ENCODE results near the gene IGFBP4. TPM values are rescaled to one million over a fixed set of nuclear protein-coding genes. Genes with fewer than 3 reads are reported as not detected.

IGFBP4 gene
- total RNA-seq, 4 donors from 2014 or later, result 209 to 428 (median 281) TPM

DNA sequence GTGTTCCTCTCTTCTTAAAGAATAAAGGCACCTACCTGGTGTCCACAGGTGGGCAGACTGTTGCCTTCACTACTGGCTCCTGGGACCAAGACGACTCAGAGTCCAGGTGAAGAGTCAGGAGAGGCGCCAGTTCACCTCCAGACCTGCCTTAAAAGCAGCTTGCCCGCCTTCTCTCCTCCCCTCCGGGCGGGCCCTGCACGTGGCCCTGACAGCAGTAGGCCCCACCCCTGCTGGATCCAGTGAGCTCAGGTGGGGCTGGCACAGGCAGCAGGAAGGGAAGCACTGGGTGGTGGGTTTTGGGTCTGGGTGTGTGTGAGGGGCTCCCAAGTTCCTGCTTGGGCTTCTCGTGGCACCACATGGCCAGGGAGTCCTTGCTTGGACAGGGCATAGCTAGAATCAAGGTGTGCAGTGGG lies 58.3 kb downstream of the IGFBP4 start, which contains the start of gene TNS4:
TSS of gene TNS4 (minus strand) at position 125 of the 413 bp plus-strand sequence. CDS start 5,198 bp downstream, outside the sequence.
- no peak for TF ChIP-seq EP300 (IDR thresholded peaks at IDR 0.05)
- TF ChIP-seq CTCF (IDR thresholded peaks at IDR 0.05), result no peak
- no peak for TF ChIP-seq POLR2AphosphoS5 (IDR thresholded peaks at IDR 0.05)
- no peak for TF ChIP-seq POLR2A (IDR thresholded peaks at IDR 0.05)
- H3K4me1 ChIP-seq, result peaks cover 0 to 38% (median 11%) of the 10 kb centered on the region in 3 donors
- no CpG with 5 or more reads among the region's 7 CpGs for WGBS, 2 donors (ENCODE audit: low coverage in 1 of 2)
- H3K4me3 ChIP-seq, result no peak within 1 kb of the TSS
- peak within 1 kb of the TSS in 1 of 4 donors; percentile 83 for H3K27ac ChIP-seq
- peaks cover 0 to 8% (median 0%) of the 10 kb centered on the region in 3 donors for H3K9me3 ChIP-seq
- H3K36me3 ChIP-seq, result no peaks in the 10 kb centered on the region
- H3K27me3 ChIP-seq, result no peaks in the 10 kb centered on the region
- ATAC-seq, result no peak

GRCh38 chr17:40502716-40503115 lies 59.5 kb downstream of the IGFBP4 start:
- Histone ChIP-seq H3K4me3 (no peak overlapping the region), H3K36me3 (no peaks in the 10 kb centered on the region), H3K27me3 (no peaks in the 10 kb centered on the region), H3K27ac (no peak overlapping the region), H3K4me1 (peaks cover 0 to 33% (median 11%) of the 10 kb centered on the region in 3 donors), H3K9me3 (peaks cover 0 to 8% (median 0%) of the 10 kb centered on the region in 3 donors)
- ATAC-seq, result no peak
- no peak for TF ChIP-seq POLR2AphosphoS5 (IDR thresholded peaks at IDR 0.05)
- TF ChIP-seq CTCF (IDR thresholded peaks at IDR 0.05), result no peak
- no peak for TF ChIP-seq POLR2A (IDR thresholded peaks at IDR 0.05)
- TF ChIP-seq EP300 (IDR thresholded peaks at IDR 0.05), result no peak
- WGBS, 2 donors (ENCODE audit: low coverage in 1 of 2), result 93 to 100% methylated on average over 2 to 5 of the region's 5 CpGs

DNA sequence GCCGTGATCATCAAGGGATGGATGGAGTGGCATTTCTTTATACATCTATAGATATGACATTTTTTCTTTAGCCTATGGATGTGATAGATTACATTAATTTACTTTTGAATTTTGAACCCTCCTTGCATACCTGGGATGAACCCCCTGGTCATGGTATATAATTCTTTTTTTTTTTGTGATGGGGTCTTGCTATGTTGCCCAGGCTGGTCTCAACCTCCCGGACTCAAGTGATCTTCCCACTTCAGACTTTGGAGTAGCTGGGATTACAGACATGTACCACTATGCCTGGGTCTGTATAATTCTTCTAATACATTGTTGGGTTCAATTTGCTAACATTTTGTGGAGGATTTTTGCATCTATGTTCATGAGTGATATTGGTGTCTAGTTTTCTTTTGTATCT lies 59.9 kb downstream of the IGFBP4 start:
- Histone ChIP-seq H3K9me3 (peaks cover 0 to 8% (median 0%) of the 10 kb centered on the region in 3 donors), H3K36me3 (no peaks in the 10 kb centered on the region), H3K27me3 (no peaks in the 10 kb centered on the region), H3K27ac (no peak overlapping the region), H3K4me3 (no peak overlapping the region), H3K4me1 (peaks cover 0 to 29% (median 11%) of the 10 kb centered on the region in 3 donors)
- 93 to 100% methylated on average over 2 of the region's 2 CpGs for WGBS, 2 donors (ENCODE audit: low coverage in 1 of 2)
- no peak for ATAC-seq
- TF ChIP-seq POLR2A (IDR thresholded peaks at IDR 0.05) (no peak), EP300 (IDR thresholded peaks at IDR 0.05) (no peak), CTCF (IDR thresholded peaks at IDR 0.05) (no peak), POLR2AphosphoS5 (IDR thresholded peaks at IDR 0.05) (no peak)

DNA sequence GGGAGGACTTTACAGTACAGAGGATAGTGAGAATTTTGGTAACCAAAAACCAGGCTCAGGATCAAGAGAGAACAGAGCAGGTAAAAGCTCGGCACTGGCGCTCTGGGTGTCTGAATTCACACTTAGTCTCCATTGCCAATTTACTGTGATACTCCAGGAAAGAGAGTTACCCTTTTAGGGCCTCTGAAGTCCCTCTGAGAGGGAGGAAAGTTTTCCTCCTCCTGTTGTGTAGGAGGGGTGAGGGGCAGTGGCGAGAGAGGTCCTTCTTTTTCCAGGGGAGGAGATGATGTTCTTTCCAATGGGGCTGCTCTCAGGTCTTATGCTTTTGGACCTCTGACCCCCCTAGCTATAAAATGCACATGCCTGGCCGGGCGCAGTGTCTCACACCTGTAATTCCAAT lies 63.5 kb downstream of the IGFBP4 start:
- H3K9me3 ChIP-seq, result peaks cover 0 to 8% (median 0%) of the 10 kb centered on the region in 3 donors
- no peaks in the 10 kb centered on the region for H3K27me3 ChIP-seq
- 66 to 81% methylated on average over 3 of the region's 5 CpGs for WGBS, 2 donors (ENCODE audit: low coverage in 1 of 2)
- TF ChIP-seq CTCF (IDR thresholded peaks at IDR 0.05) (no peak), POLR2A (IDR thresholded peaks at IDR 0.05) (no peak)
- ATAC-seq, result no peak
- no peak overlapping the region for H3K4me3 ChIP-seq
- H3K4me1 ChIP-seq, result no peaks in the 10 kb centered on the region
- no peak overlapping the region for H3K27ac ChIP-seq
- H3K36me3 ChIP-seq, result no peaks in the 10 kb centered on the region

Other genes starting within 250 kb of the IGFBP4 start
- 10 to 100 TPM; 10.2 to 18.2 (median 13.5) TPM for gene WIPF2, start 224.1 kb upstream of the IGFBP4 start, total RNA-seq
- 1 to 10 TPM in 2 of 4 donors, under 1 TPM in 1, not detected in 1; 0.54 to 2.2 (median 1.2) TPM for gene CDC6, start 155.6 kb upstream of the IGFBP4 start, total RNA-seq
- gene RARA, start 134.3 kb upstream of the IGFBP4 start, total RNA-seq, result 10 to 100 TPM; 18.5 to 41.8 (median 28.5) TPM
- gene GJD3, start 78.7 kb upstream of the IGFBP4 start, total RNA-seq, result 1 to 10 TPM in 1 of 4 donors, not detected in 3; 2.5 TPM
- 1 to 10 TPM in 1 of 4 donors, under 1 TPM in 3; 0.40 to 4.3 (median 0.79) TPM for gene TOP2A, start 25.6 kb upstream of the IGFBP4 start, total RNA-seq
- gene TNS4, start 58.2 kb downstream of the IGFBP4 start, total RNA-seq, result 1 to 10 TPM in 1 of 4 donors, not detected in 3; 2.2 TPM
- gene CCR7, start 122.0 kb downstream of the IGFBP4 start, total RNA-seq, result 1 to 10 TPM in 1 of 4 donors, under 1 TPM in 2, not detected in 1; 0.15 to 2.2 (median 0.35) TPM
- 100 to 1,000 TPM; 102 to 131 (median 109) TPM for gene SMARCE1, start 204.4 kb downstream of the IGFBP4 start, total RNA-seq
- gene KRT222, start 221.7 kb downstream of the IGFBP4 start, total RNA-seq, result 10 to 100 TPM in 1 of 4 donors, 1 to 10 TPM in 2, under 1 TPM in 1; 0.94 to 17.8 (median 1.8) TPM